Spleen (tissue), 11 donors: Measurements from ENCODE around the gene RNF11. TPM values are rescaled to one million over a fixed set of nuclear protein-coding genes. Genes with fewer than 3 reads are reported as not detected.

Source experiments
- DNase-seq: peaks from one replicate; pipeline ENCODE4 v3.0.0-alpha.2; 2020
- H3K27ac ChIP-seq, 8 donors: fragments of 200-600 bp; sonication (generic) in 7 of 8; 1 replicate in 4 of 8; 2 replicates in 4 of 8; pipeline versions ENCODE4 v1.5.0 to v1.8.0; 2016 to 2021; ENCODE audit warnings: inconsistent platforms in 4 of 8, mild to moderate bottlenecking in 4 of 8, moderate library complexity in 1 of 8
- H3K27me3 ChIP-seq, 7 donors: fragments of 200-600 bp; sonication (generic) in 6 of 7; replicated peaks in 1 of 7; 1 replicate in 4 of 7; 2 replicates in 3 of 7; pipeline versions ENCODE4 v1.5.0 to v1.8.0; 2016 to 2021; ENCODE audit warnings: inconsistent platforms in 3 of 7, mild to moderate bottlenecking in 1 of 7
- H3K36me3 ChIP-seq, 6 donors: fragments of 200-600 bp; sonication (generic) in 5 of 6; 1 replicate in 4 of 6; 2 replicates in 2 of 6; pipeline versions ENCODE4 v1.5.0 to v1.8.0; 2016 to 2021; ENCODE audit warnings: inconsistent platforms in 2 of 6
- H3K4me1 ChIP-seq, 6 donors: fragments of 200-600 bp; sonication (generic) in 5 of 6; 1 replicate in 3 of 6; 2 replicates in 3 of 6; pipeline versions ENCODE4 v1.5.0 to v1.8.0; 2016 to 2021; ENCODE audit warnings: inconsistent platforms in 3 of 6
- H3K4me3 ChIP-seq, 8 donors: fragments of 200-600 bp; sonication (generic) in 7 of 8; 1 replicate in 4 of 8; 2 replicates in 4 of 8; pipeline versions ENCODE4 v1.5.0 to v1.8.0; 2016 to 2021; ENCODE audit warnings: inconsistent platforms in 4 of 8, mild to moderate bottlenecking in 4 of 8, moderate library complexity in 2 of 8
- H3K9me3 ChIP-seq, 8 donors: fragments of 200-600 bp; sonication (generic) in 7 of 8; 1 replicate in 4 of 8; 2 replicates in 4 of 8; pipeline versions ENCODE4 v1.5.0 to v1.8.0; 2016 to 2021; ENCODE audit warnings: inconsistent platforms in 4 of 8
- POLR2A ChIP-seq, 3 donors: fragments of 450-650 bp; IDR thresholded peaks; one replicate each; pipeline ENCODE4 v1.5.1; 2017; ENCODE audit warnings: antibody characterized with exemption in 3 of 3, mild to moderate bottlenecking in 1 of 3
- POLR2AphosphoS5 ChIP-seq, 3 donors: sonication (generic); formaldehyde crosslinking; IDR thresholded peaks; one replicate each; pipeline ENCODE4 v1.5.1; 2017; ENCODE audit warnings: antibody characterized with exemption in 3 of 3
- WGBS, 5 donors: extraction: QIAGEN DNeasy Blood & Tissue Kit in 3 of 5; methylation state at CpG; one replicate each; pipeline versions ENCODE4 v1.1.5 to v1.1.7; 2013 to 2018; 5-methylcytosine and 5-hydroxymethylcytosine counted together
- intact Hi-C: fragments of 100-400 bp; cut with DNase I; formaldehyde crosslinking; loops from one replicate; pipeline ENCODE4 v1.15.0; 2023; ENCODE audit warnings: low total_unique reads
- polyA plus RNA-seq, 3 donors: library from polyadenylated mRNA; stranded (reverse); fragments of 200-250 nt; gene quantifications; one replicate each; pipeline ENCODE4 v1.2.1, GENCODE V29; 2013
- total RNA-seq, 7 donors: library from RNA; depleted of rRNA in 3 of 7; stranded (reverse); fragments of >200 nt in 3 of 7; fragmentation: NEBNext Ultra II Directional in 4 of 7; extraction: Animal tissue kit (Norgen Biotek cat#: 25700) in 4 of 7; gene quantifications; one replicate each; pipeline versions ENCODE4 v1.1.0 to v1.2.1, GENCODE V29; 2016 to 2021
- TF ChIP-seq, protein P1 (sequence below), 11 experiments: fragments of 200-600 bp in 7 of 11; fragments of 450-650 bp in 4 of 11; sonication (generic) in 4 of 11; IDR thresholded peaks in 8 of 11; conservative IDR thresholded peaks in 3 of 11; 1 replicate in 7 of 11; 2 replicates in 4 of 11; pipeline versions ENCODE4 v1.4.0 to v1.8.0; 2016 to 2021; ENCODE audit warnings: antibody characterized with exemption in 11 of 11, inconsistent platforms in 4 of 11, mild to moderate bottlenecking in 1 of 11
- donor health status: healthy with polysubstance abuse.
- donor health status: DM: no; HTN: no; CAD: no; lungs with moderate emphysema.
- donor health status: DM: no; HTN: no; CAD: no.
- donor health status: Bipolar disorder and iron deficiency.
- donor health status: healthy.
- donor health status: DM: no; HTN: no; CAD: no.
- donor health status: DM: yes; HTN: yes; CAD: no.

The RNF11 gene
- total and polyA plus RNA-seq, 10 donors, result 21.4 to 111 (median 70.7) TPM

- 33 to 49% (median 40%) methylated on average over 3 of the region's 3 CpGs for WGBS, 5 donors
- H3K27ac ChIP-seq, result peak overlapping the region in 1 of 8 donors; percentile 19
- no peaks in the 10 kb centered on the region for H3K27me3 ChIP-seq
- no peak for DNase-seq
- no peaks in the 10 kb centered on the region for H3K9me3 ChIP-seq
- H3K4me1 ChIP-seq, result peaks cover 2 to 95% (median 63%) of the 10 kb centered on the region in 6 donors
- intact Hi-C loops, result no loop called here
- H3K36me3 ChIP-seq, result no peaks in the 10 kb centered on the region
- H3K4me3 ChIP-seq, result no peak overlapping the region
- TF ChIP-seq POLR2AphosphoS5 (IDR thresholded peaks at IDR 0.05), result no peak
- TF ChIP-seq, protein P1, sequence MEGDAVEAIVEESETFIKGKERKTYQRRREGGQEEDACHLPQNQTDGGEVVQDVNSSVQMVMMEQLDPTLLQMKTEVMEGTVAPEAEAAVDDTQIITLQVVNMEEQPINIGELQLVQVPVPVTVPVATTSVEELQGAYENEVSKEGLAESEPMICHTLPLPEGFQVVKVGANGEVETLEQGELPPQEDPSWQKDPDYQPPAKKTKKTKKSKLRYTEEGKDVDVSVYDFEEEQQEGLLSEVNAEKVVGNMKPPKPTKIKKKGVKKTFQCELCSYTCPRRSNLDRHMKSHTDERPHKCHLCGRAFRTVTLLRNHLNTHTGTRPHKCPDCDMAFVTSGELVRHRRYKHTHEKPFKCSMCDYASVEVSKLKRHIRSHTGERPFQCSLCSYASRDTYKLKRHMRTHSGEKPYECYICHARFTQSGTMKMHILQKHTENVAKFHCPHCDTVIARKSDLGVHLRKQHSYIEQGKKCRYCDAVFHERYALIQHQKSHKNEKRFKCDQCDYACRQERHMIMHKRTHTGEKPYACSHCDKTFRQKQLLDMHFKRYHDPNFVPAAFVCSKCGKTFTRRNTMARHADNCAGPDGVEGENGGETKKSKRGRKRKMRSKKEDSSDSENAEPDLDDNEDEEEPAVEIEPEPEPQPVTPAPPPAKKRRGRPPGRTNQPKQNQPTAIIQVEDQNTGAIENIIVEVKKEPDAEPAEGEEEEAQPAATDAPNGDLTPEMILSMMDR (IDR thresholded peaks at IDR 0.05 in 8 of 11, conservative IDR thresholded peaks at IDR 0.05 in 3 of 11), result no peak
- TF ChIP-seq POLR2A (IDR thresholded peaks at IDR 0.05), result no peak
Observed at GRCh38 chr1:51264451-51264850, 28.4 kb downstream of the RNF11 start.

GRCh38 chr1:51265618-51266017, 29.5 kb downstream of the RNF11 start:
- intact Hi-C loops, result no loop called here
- H3K9me3 ChIP-seq, result no peaks in the 10 kb centered on the region
- peaks cover 0 to 85% (median 60%) of the 10 kb centered on the region in 6 donors for H3K4me1 ChIP-seq
- TF ChIP-seq, protein P1 (IDR thresholded peaks at IDR 0.05 in 8 of 11, conservative IDR thresholded peaks at IDR 0.05 in 3 of 11), result no peak
- TF ChIP-seq POLR2AphosphoS5 (IDR thresholded peaks at IDR 0.05) (no peak), POLR2A (IDR thresholded peaks at IDR 0.05) (no peak)
- H3K27ac ChIP-seq, result no peak overlapping the region
- no peaks in the 10 kb centered on the region for H3K27me3 ChIP-seq
- WGBS, 5 donors, result 74 to 86% (median 80%) methylated on average over 4 of the region's 4 CpGs
- DNase-seq, result no peak
- no peak overlapping the region for H3K4me3 ChIP-seq
- peaks cover 0 to 11% (median 8%) of the 10 kb centered on the region in 6 donors for H3K36me3 ChIP-seq

DNA sequence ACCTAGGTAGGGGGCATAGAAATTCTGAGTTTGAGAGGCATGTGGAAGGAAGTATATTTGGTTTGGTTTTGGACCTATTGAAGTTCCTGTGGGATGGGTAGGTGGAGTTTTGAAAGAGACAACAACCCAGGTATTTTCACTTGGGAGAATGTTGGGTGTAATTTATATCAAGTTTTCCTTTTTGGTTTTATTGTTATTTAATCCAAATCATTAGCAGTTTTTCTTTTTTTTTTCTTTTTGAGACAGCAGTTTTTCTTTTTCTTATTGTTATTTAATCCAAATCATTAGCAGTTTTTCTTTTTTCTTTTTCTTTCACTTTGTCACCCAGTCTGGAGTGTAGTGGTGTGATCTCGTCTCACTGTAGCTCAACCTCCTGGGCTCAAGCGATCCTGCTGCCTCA, 30.1 kb downstream of the RNF11 start:
- TF ChIP-seq, protein P1 (IDR thresholded peaks at IDR 0.05 in 8 of 11, conservative IDR thresholded peaks at IDR 0.05 in 3 of 11), result no peak
- TF ChIP-seq POLR2AphosphoS5 (IDR thresholded peaks at IDR 0.05), result no peak
- TF ChIP-seq POLR2A (IDR thresholded peaks at IDR 0.05), result no peak
- Histone ChIP-seq H3K27me3 (no peaks in the 10 kb centered on the region), H3K9me3 (no peaks in the 10 kb centered on the region), H3K4me3 (no peak overlapping the region), H3K4me1 (peaks cover 0 to 79% (median 57%) of the 10 kb centered on the region in 6 donors), H3K27ac (no peak overlapping the region), H3K36me3 (peaks cover 0 to 17% (median 14%) of the 10 kb centered on the region in 6 donors)
- intact Hi-C loops, result no loop called here
- WGBS, 5 donors, result 88 to 100% (median 94%) methylated on average over 2 of the region's 2 CpGs
- DNase-seq, result no peak

DNA sequence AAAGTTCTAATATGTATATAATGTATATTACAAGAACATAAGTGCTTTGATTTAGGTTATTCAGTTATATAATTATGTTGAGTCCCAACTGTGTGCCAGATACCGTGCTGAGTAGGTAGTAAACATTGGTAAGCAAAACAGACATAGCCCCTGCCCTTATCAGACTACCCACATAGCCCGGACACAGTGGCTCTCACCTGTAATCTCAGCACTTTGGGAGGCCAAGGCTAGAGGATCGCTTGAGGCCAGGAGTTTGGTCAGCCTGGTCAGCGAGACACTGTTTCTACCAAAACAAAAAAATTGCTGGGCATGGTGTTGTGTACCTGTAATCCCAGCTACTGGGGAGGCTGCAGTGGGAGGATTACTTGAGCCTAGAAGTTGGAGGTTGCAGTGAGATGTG, 30.7 kb downstream of the RNF11 start:
- Histone ChIP-seq H3K27ac (no peak overlapping the region), H3K36me3 (peaks cover 0 to 23% (median 17%) of the 10 kb centered on the region in 6 donors), H3K4me1 (peaks cover 0 to 75% (median 54%) of the 10 kb centered on the region in 6 donors), H3K27me3 (no peaks in the 10 kb centered on the region), H3K4me3 (no peak overlapping the region), H3K9me3 (no peaks in the 10 kb centered on the region)
- TF ChIP-seq, protein P1 (IDR thresholded peaks at IDR 0.05 in 8 of 11, conservative IDR thresholded peaks at IDR 0.05 in 3 of 11), result no peak
- TF ChIP-seq POLR2A (IDR thresholded peaks at IDR 0.05), result no peak
- no peak for TF ChIP-seq POLR2AphosphoS5 (IDR thresholded peaks at IDR 0.05)
- 95 to 99% (median 97%) methylated on average over 4 of the region's 4 CpGs for WGBS, 5 donors
- no peak for DNase-seq
- intact Hi-C loops, result no loop called here
